ENCODE results near the gene COX4I1.

Gene COX4I1

GRCh38 chr16:85850344-85850880, 50.9 kb downstream of the COX4I1 start:
- in situ Hi-C loops (cut with HindIII; ENCODE audit: low sequenced_read_pairs), result loop anchor here (5.0 to 10.0 kb wide), 2 partner anchors 84 to 142 kb away; no protein-coding TSS in a partner anchor
- DNase-seq (ENCODE audit: low read depth), result no peak
- H3K4me3 ChIP-seq (ENCODE audit: low read depth, low read length), result no peak overlapping the region
- TF ChIP-seq CTCF (IDR thresholded peaks at IDR 0.05; ENCODE audit: low read depth, low read length, missing control alignments), result no peak

GRCh38 chr16:85851034-85851785, 51.7 kb downstream of the COX4I1 start:
- in situ Hi-C loops (cut with HindIII; ENCODE audit: low sequenced_read_pairs), result loop anchor here (5.0 to 10.0 kb wide), 2 partner anchors 84 to 141 kb away; no protein-coding TSS in a partner anchor
- no peak for TF ChIP-seq CTCF (IDR thresholded peaks at IDR 0.05; ENCODE audit: low read depth, low read length, missing control alignments)
- DNase-seq (ENCODE audit: low read depth), result no peak
- no peak overlapping the region for H3K4me3 ChIP-seq (ENCODE audit: low read depth, low read length)

- TF ChIP-seq CTCF (IDR thresholded peaks at IDR 0.05; ENCODE audit: low read depth, low read length, missing control alignments), result no peak
- DNase-seq (ENCODE audit: low read depth), result no peak
- H3K4me3 ChIP-seq (ENCODE audit: low read depth, low read length), result no peak overlapping the region
- in situ Hi-C loops (cut with HindIII; ENCODE audit: low sequenced_read_pairs), result loop anchor here (5.0 to 10.0 kb wide), 2 partner anchors 81 to 138 kb away; no protein-coding TSS in a partner anchor
These were observed 54.4 kb downstream of the COX4I1 start for GRCh38 chr16:85853547-85854545.

GRCh38 chr16:85854935-85855334, 55.4 kb downstream of the COX4I1 start:
- in situ Hi-C loops (cut with HindIII; ENCODE audit: low sequenced_read_pairs), result loop anchor here (5.0 to 10.0 kb wide), 2 partner anchors 80 to 137 kb away; no protein-coding TSS in a partner anchor
- H3K4me3 ChIP-seq (ENCODE audit: low read depth, low read length), result no peak overlapping the region
- DNase-seq (ENCODE audit: low read depth), result no peak
- TF ChIP-seq CTCF (IDR thresholded peaks at IDR 0.05; ENCODE audit: low read depth, low read length, missing control alignments), result no peak

- in situ Hi-C loops (cut with HindIII; ENCODE audit: low sequenced_read_pairs), result loop anchor here (10.0 kb wide), 1 partner anchor 79 kb away; no protein-coding TSS in a partner anchor
These were observed 56.6 kb downstream of the COX4I1 start for GRCh38 chr16:85856079-85856478.

More at GRCh38 chr16:85856079-85856478, 56.6 kb downstream of the COX4I1 start:
- no peak overlapping the region for H3K4me3 ChIP-seq (ENCODE audit: low read depth, low read length)
- DNase-seq (ENCODE audit: low read depth), result no peak
- no peak for TF ChIP-seq CTCF (IDR thresholded peaks at IDR 0.05; ENCODE audit: low read depth, low read length, missing control alignments)
